ENCODE measurements around the gene ZDHHC14. TPM values are rescaled to one million over a fixed set of nuclear protein-coding genes. Genes with fewer than 3 reads are reported as not detected.
"Not testable (repeated sequence)": the region's sequence is repeated elsewhere in the genome, so short reads cannot be mapped to it uniquely, and the experiment has no call there.

ZDHHC14 gene
- total and polyA plus RNA-seq, 8 donors: 8.2 to 33.2 (median 25.8) TPM

- DNase-seq (no peak), ATAC-seq (peak; percentile 51)
- H3K4me3 ChIP-seq: no peak overlapping the region
- H3K4me1 ChIP-seq: peaks cover 0 to 9% of the 10 kb centered on the region in 2 donors
- H3K27ac ChIP-seq: no peak overlapping the region
- no peak for TF ChIP-seq CTCF (IDR thresholded peaks at IDR 0.05)
- peaks cover 0 to 16% of the 10 kb centered on the region in 2 donors for H3K9me3 ChIP-seq
- no peaks in the 10 kb centered on the region for H3K36me3 ChIP-seq
- H3K27me3 ChIP-seq: no peaks in the 10 kb centered on the region
- intact Hi-C loops (cut with DNase I): no loop called here
These were observed 12.1 kb downstream of the ZDHHC14 start for GRCh38 chr6:157392927-157393668.

GRCh38 chr6:157393669-157394327, 12.8 kb downstream of the ZDHHC14 start:
- H3K9me3 ChIP-seq: peaks cover 0 to 16% of the 10 kb centered on the region in 2 donors
- no peaks in the 10 kb centered on the region for H3K36me3 ChIP-seq
- no peak overlapping the region for H3K27ac ChIP-seq
- peaks cover 0 to 9% of the 10 kb centered on the region in 2 donors for H3K4me1 ChIP-seq
- TF ChIP-seq CTCF (IDR thresholded peaks at IDR 0.05): no peak
- DNase-seq: no peak
- H3K4me3 ChIP-seq: no peak overlapping the region
- intact Hi-C loops (cut with DNase I): no loop called here
- no peak for ATAC-seq
- no peaks in the 10 kb centered on the region for H3K27me3 ChIP-seq

GRCh38 chr6:157395199-157395598, 14.2 kb downstream of the ZDHHC14 start:
- DNase-seq; H3K4me1 ChIP-seq; H3K27ac ChIP-seq; intact Hi-C loops (cut with DNase I); ATAC-seq; H3K4me3 ChIP-seq; H3K27me3 ChIP-seq; H3K36me3 ChIP-seq: not testable (repeated sequence)
- peaks cover 0 to 12% of the 10 kb centered on the region in 2 donors for H3K9me3 ChIP-seq

- DNase-seq (no peak), ATAC-seq (no peak)
- no peak overlapping the region for H3K27ac ChIP-seq
These were observed 15.0 kb downstream of the ZDHHC14 start for GRCh38 chr6:157396026-157396425.

GRCh38 chr6:157397660-157398059, 16.7 kb downstream of the ZDHHC14 start:
- Histone ChIP-seq H3K27ac (no peak overlapping the region), H3K9me3 (no peaks in the 10 kb centered on the region), H3K4me3 (no peak overlapping the region), H3K4me1 (peaks cover 0 to 9% of the 10 kb centered on the region in 2 donors), H3K36me3 (no peaks in the 10 kb centered on the region), H3K27me3 (no peaks in the 10 kb centered on the region)
- DNase-seq (no peak), ATAC-seq (no peak)
- intact Hi-C loops (cut with DNase I): no loop called here
- no peak for TF ChIP-seq CTCF (IDR thresholded peaks at IDR 0.05)

More at GRCh38 chr6:157396026-157396425, 15.0 kb downstream of the ZDHHC14 start:
- Histone ChIP-seq H3K27me3 (no peaks in the 10 kb centered on the region), H3K36me3 (no peaks in the 10 kb centered on the region), H3K9me3 (peaks cover 0 to 3% of the 10 kb centered on the region in 2 donors), H3K4me3 (no peak overlapping the region), H3K4me1 (peaks cover 0 to 9% of the 10 kb centered on the region in 2 donors)
- TF ChIP-seq CTCF (IDR thresholded peaks at IDR 0.05): no peak
- intact Hi-C loops (cut with DNase I): no loop called here

Measured in left lung (tissue), 10 donors.